SK-N-SH (cell line): ENCODE results near the gene WNT3. TPM values are rescaled to one million over a fixed set of nuclear protein-coding genes. Genes with fewer than 3 reads are reported as not detected.

Source experiments
- CTCF ChIA-PET: fragments of 300-600, 350-600 bp; formaldehyde crosslinking; extraction: SDS; loops from one replicate; lab custom pipeline; 2021; lab: Yijun Ruan, JAX
- POLR2A ChIA-PET: fragments of 350-600 bp; sonication (Branson Sonifier 250); formaldehyde crosslinking; extraction: SDS; loops from one replicate; lab custom pipeline; 2020; ENCODE audit warnings: antibody characterized with exemption, inconsistent platforms; lab: Yijun Ruan, JAX
- DNase-seq: peaks from one replicate; pipeline ENCODE4 v3.0.0; 2012
- H2AFZ ChIP-seq: fragments of 200-600 bp; sonication (generic); 2 replicates; pipeline ENCODE4 v1.8.1; 2016; ENCODE audit warnings: antibody characterized with exemption, mild to moderate bottlenecking, low read depth
- H3F3A ChIP-seq: fragments of 200-600 bp; sonication (generic); replicated peaks from 2 replicates; pipeline ENCODE3; 2016; ENCODE audit warnings: antibody characterized with exemption, mild to moderate bottlenecking; ENCODE audit not compliant: insufficient read depth
- H3K27ac ChIP-seq, 2 experiments: fragments of 200-500 bp in 1 of 2; fragments of 200-600 bp in 1 of 2; sonication (Bioruptor generic) in 1 of 2; sonication (generic), shearing (Covaris generic) in 1 of 2; 2 replicates each; pipeline versions ENCODE4 v1.5.1 to v1.6.1; 2014 to 2016; ENCODE audit warnings: low read depth in 2 of 2, inconsistent platforms in 1 of 2, low read length in 1 of 2, mild to moderate bottlenecking in 1 of 2, mixed read lengths in 1 of 2
- H3K27me3 ChIP-seq: fragments of 200-600 bp; sonication (generic), shearing (Covaris generic); 2 replicates; pipeline ENCODE4 v1.6.1; 2016; ENCODE audit warnings: mixed run types; ENCODE audit not compliant: insufficient read depth
- H3K36me3 ChIP-seq, 2 experiments: fragments of 200-500 bp in 1 of 2; fragments of 200-600 bp in 1 of 2; sonication (Bioruptor generic) in 1 of 2; sonication (generic) in 1 of 2; replicated peaks in 1 of 2; 2 replicates each; pipeline versions ENCODE3 to v1.5.1; 2014 to 2016; ENCODE audit warnings: low read length in 1 of 2, mild to moderate bottlenecking in 1 of 2; ENCODE audit not compliant: insufficient read depth in 2 of 2, control insufficient read depth in 1 of 2
- H3K4me1 ChIP-seq, 2 experiments: fragments of 200-500 bp in 1 of 2; fragments of 200-600 bp in 1 of 2; sonication (Bioruptor generic) in 1 of 2; sonication (generic), shearing (Covaris generic) in 1 of 2; 2 replicates each; pipeline versions ENCODE4 v1.5.1 to v1.6.1; 2014 to 2016; ENCODE audit warnings: low read depth in 1 of 2, low read length in 1 of 2, mixed run types in 1 of 2; ENCODE audit not compliant: insufficient read depth in 2 of 2, control insufficient read depth in 1 of 2
- H3K4me2 ChIP-seq: fragments of 200-600 bp; sonication (generic), shearing (Covaris generic); 2 replicates; pipeline ENCODE4 v1.6.1; 2017; ENCODE audit warnings: mixed run types
- H3K4me3 ChIP-seq, 2 experiments: fragments of 200-500 bp in 1 of 2; fragments of 200-600 bp in 1 of 2; sonication (Bioruptor generic) in 1 of 2; sonication (generic), shearing (Covaris generic) in 1 of 2; 2 replicates each; pipeline versions ENCODE4 v1.5.1 to v1.8.1; 2014 to 2016; ENCODE audit warnings: low read depth in 2 of 2, inconsistent platforms in 1 of 2, low read length in 1 of 2, mild to moderate bottlenecking in 1 of 2, mixed read lengths in 1 of 2, moderate library complexity in 1 of 2
- H3K79me2 ChIP-seq: fragments of 200-600 bp; sonication (generic); 2 replicates; pipeline ENCODE4 v1.8.1; 2017; ENCODE audit warnings: mild to moderate bottlenecking; ENCODE audit not compliant: insufficient read depth
- H3K9ac ChIP-seq: fragments of 200-600 bp; sonication (generic); 2 replicates; pipeline ENCODE4 v1.6.1; 2017; ENCODE audit warnings: mixed run types
- H3K9me2 ChIP-seq: fragments of 200-600 bp; sonication (generic); 2 replicates; pipeline ENCODE4 v1.6.1; 2017; ENCODE audit warnings: mixed run types
- H3K9me3 ChIP-seq: fragments of 200-600 bp; sonication (generic); 2 replicates; pipeline ENCODE4 v1.6.1; 2017; ENCODE audit warnings: mixed run types, mild to moderate bottlenecking, moderate library complexity
- H4K20me1 ChIP-seq: fragments of 200-600 bp; sonication (generic); 2 replicates; pipeline ENCODE4 v1.6.1; 2017; ENCODE audit warnings: mild to moderate bottlenecking, mixed run types; ENCODE audit not compliant: insufficient read depth
- EZH2phosphoT487 ChIP-seq: fragments of 200-600 bp; sonication (generic); IDR thresholded peaks from 2 replicates; pipeline ENCODE4 v1.6.1; 2017; ENCODE audit warnings: low read depth, mixed run types, mild to moderate bottlenecking, antibody characterized with exemption, moderate library complexity, borderline replicate concordance
- FOSL2 ChIP-seq: IDR thresholded peaks from 2 replicates; pipeline ENCODE4 v1.4.0; 2012; ENCODE audit warnings: low read depth, mild to moderate bottlenecking, moderate library complexity, borderline replicate concordance
- GABPA ChIP-seq: IDR thresholded peaks from 2 replicates; pipeline ENCODE4 v1.4.0; 2012; ENCODE audit warnings: low read depth, mild to moderate bottlenecking
- GATA2 ChIP-seq: sonication (generic); formaldehyde crosslinking; IDR thresholded peaks from 2 replicates; pipeline ENCODE4 v1.5.0; 2020; ENCODE audit warnings: mild to moderate bottlenecking, missing genetic modification reagents
- JUND ChIP-seq: IDR thresholded peaks from 2 replicates; pipeline ENCODE4 v1.4.0; 2012
- MEF2A ChIP-seq: IDR thresholded peaks from 2 replicates; pipeline ENCODE4 v1.4.0; 2012; ENCODE audit warnings: low read depth, borderline replicate concordance
- PBX3 ChIP-seq: IDR thresholded peaks from 2 replicates; pipeline ENCODE4; 2012
- RCOR1 ChIP-seq: fragments of 150-350 bp; IDR thresholded peaks from 2 replicates; pipeline ENCODE4 v1.6.1; 2017; ENCODE audit warnings: antibody characterized with exemption, low read length
- REST ChIP-seq: IDR thresholded peaks from 2 replicates; pipeline ENCODE4 v1.6.1; 2012; ENCODE audit warnings: mild to moderate bottlenecking, low read depth, low read length, moderate library complexity
- RXRA ChIP-seq: IDR thresholded peaks from 2 replicates; pipeline ENCODE4 v1.4.0; 2012; ENCODE audit warnings: low read depth, mild to moderate bottlenecking, borderline replicate concordance
- SIN3A ChIP-seq: IDR thresholded peaks from 2 replicates; pipeline ENCODE4 v1.6.1; 2012; ENCODE audit warnings: low read depth, mild to moderate bottlenecking, low read length, moderate library complexity, borderline replicate concordance
- SMC3 ChIP-seq: IDR thresholded peaks from 2 replicates; pipeline ENCODE4 v1.6.1; 2012; ENCODE audit warnings: low read depth, low read length, improper control_type of control experiment
- TCF12 ChIP-seq: IDR thresholded peaks from 2 replicates; pipeline ENCODE4 v1.4.0; 2012
- TEAD4 ChIP-seq: IDR thresholded peaks from 2 replicates; pipeline ENCODE4 v1.4.0; 2012; ENCODE audit warnings: mild to moderate bottlenecking, borderline replicate concordance; ENCODE audit not compliant: insufficient read depth
- USF1 ChIP-seq: IDR thresholded peaks from 2 replicates; pipeline ENCODE4 v1.4.0; 2012; ENCODE audit warnings: low read depth, borderline replicate concordance
- YY1 ChIP-seq: IDR thresholded peaks from 2 replicates; pipeline ENCODE4 v1.4.0; 2012; ENCODE audit warnings: low read depth, mild to moderate bottlenecking
- ZBTB33 ChIP-seq: IDR thresholded peaks from 2 replicates; pipeline ENCODE4 v1.4.0; 2012; ENCODE audit warnings: low read depth, borderline replicate concordance
- WGBS: methylation state at CpG from one replicate; pipeline ENCODE4 v1.1.6; 2017; ENCODE audit warnings: low lambda C conversion rate; 5-methylcytosine and 5-hydroxymethylcytosine counted together
- polyA plus RNA-seq, 3 experiments: library from polyadenylated mRNA; depleted of rRNA; stranded (reverse); fragments of >200 nt; gene quantifications; 2 replicates each; pipeline ENCODE4 v1.2.3, GENCODE V29; 2012

Gene WNT3
- polyA plus RNA-seq, 1 of the 3 experiments (the other 2 are of a cell fraction), result 5.3 TPM

- Histone ChIP-seq H3F3A (no peaks in the 10 kb centered on the region), H3K36me3 (no peaks in the 10 kb centered on the region), H3K27me3 (peaks cover 9% of the 10 kb centered on the region), H3K27ac (no peak overlapping the region), H3K4me1 (peaks cover 0 to 6% of the 10 kb centered on the region in 2 experiments; a peak in 1 of 4 replicates), H3K9ac (no peak overlapping the region), H3K79me2 (no peaks in the 10 kb centered on the region), H3K4me3 (peak overlapping the region in 1 of 2 experiments; percentile 17; a peak in 2 of 4 replicates), H3K4me2 (peak overlapping the region; percentile 56; the same call in 1 of the 2 replicates), H4K20me1 (no peaks in the 10 kb centered on the region), H2AFZ (no peak overlapping the region), H3K9me2 (no peaks in the 10 kb centered on the region), H3K9me3 (no peaks in the 10 kb centered on the region)
- no peak for TF ChIP-seq FOSL2
- no peak for TF ChIP-seq YY1
- no peak for TF ChIP-seq PBX3
- TF ChIP-seq ZBTB33, result no peak
- TF ChIP-seq TCF12, result no peak
- TF ChIP-seq USF1, result no peak
- no peak for TF ChIP-seq GABPA
- peak; percentile 57 for DNase-seq
- CTCF ChIA-PET, result interaction anchor here (2.1 to 3.1 kb wide), 2 partner anchors 16 to 23 kb away, joined by 8 to 14 read pairs; no protein-coding TSS in a partner anchor
- whole genome bisulfite sequencing, result 69% methylated on average over 66 of the region's 72 CpGs
- POLR2A ChIA-PET, result no interaction called here
These were observed 702 bp upstream of the WNT3 start for GRCh38 chr17:46818929-46819859.

- POLR2A ChIA-PET, result no interaction called here
- Histone ChIP-seq H3K36me3 (no peaks in the 10 kb centered on the region), H3K27me3 (peaks cover 9% of the 10 kb centered on the region), H3K4me3 (no peak overlapping the region), H3K9ac (no peak overlapping the region), H2AFZ (no peak overlapping the region), H3K9me3 (no peaks in the 10 kb centered on the region), H3K79me2 (no peaks in the 10 kb centered on the region), H3K4me1 (peaks cover 0 to 8% of the 10 kb centered on the region in 2 experiments; a peak in 1 of 4 replicates), H3K9me2 (no peaks in the 10 kb centered on the region), H3F3A (no peaks in the 10 kb centered on the region), H3K4me2 (no peak overlapping the region), H3K27ac (no peak overlapping the region), H4K20me1 (no peaks in the 10 kb centered on the region)
- 81% methylated on average over 5 of the region's 5 CpGs for WGBS
- CTCF ChIA-PET, result no interaction called here
- no peak for TF ChIP-seq EZH2phosphoT487
- TF ChIP-seq TEAD4, result no peak
- no peak for TF ChIP-seq RCOR1
- TF ChIP-seq GATA2 (CRISPR knock-in tag), result no peak
- no peak for TF ChIP-seq FOSL2
- TF ChIP-seq RXRA, result no peak
- no peak for TF ChIP-seq YY1
- no peak for TF ChIP-seq MEF2A
- no peak for TF ChIP-seq SMC3
- TF ChIP-seq JUND, result no peak
- TF ChIP-seq SIN3A, result no peak
- no peak for TF ChIP-seq REST
- no peak for DNase-seq
These were observed 637 bp downstream of the WNT3 start for GRCh38 chr17:46817901-46818209.
